Erythroblast (primary cell): ENCODE measurements around the gene ZNF324B.

ENCODE experiments used
- GATA1 ChIP-seq: IDR thresholded peaks from 2 replicates; pipeline ENCODE4 v1.6.1; 2011; ENCODE audit warnings: low read depth, mild to moderate bottlenecking, control low read depth, low read length, moderate library complexity
- POLR2A ChIP-seq: IDR thresholded peaks from 2 replicates; pipeline ENCODE4 v1.6.1; 2011; ENCODE audit warnings: mild to moderate bottlenecking, low read length

DNA sequence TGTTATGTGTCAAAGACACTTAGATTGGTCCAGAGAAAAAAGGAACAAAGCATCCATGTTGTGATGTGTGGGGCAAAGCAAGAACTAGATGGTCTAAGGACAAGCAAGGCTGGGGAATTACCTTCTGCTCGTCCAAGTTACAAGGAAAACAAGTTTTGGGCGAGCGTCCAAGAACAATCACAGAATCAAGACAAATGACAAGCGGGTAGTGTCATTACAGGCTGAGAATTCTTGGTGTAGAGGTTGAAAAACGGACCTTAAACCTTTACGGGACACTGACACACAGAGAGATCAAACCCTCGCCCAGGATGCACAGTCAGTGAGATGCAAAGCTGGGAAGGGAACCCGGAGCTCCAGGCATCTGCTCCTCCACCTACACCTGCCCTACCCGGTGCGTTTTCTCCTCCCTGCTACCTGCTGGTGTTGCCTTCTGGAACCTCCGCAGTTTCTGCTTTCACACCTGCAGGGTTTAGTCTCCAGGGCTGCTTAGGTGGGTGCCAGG, 515 bp upstream of the ZNF324B start:
- no peak for TF ChIP-seq POLR2A
- no peak for TF ChIP-seq GATA1
